GM12891 (cell line): ENCODE measurements around the gene DUSP7.

Experiments
- PAX5 ChIP-seq: IDR thresholded peaks from 2 replicates; pipeline ENCODE4 v1.6.1; 2011; ENCODE audit warnings: low read length, moderate library complexity, mild to moderate bottlenecking; ENCODE audit not compliant: insufficient read depth, severe bottlenecking
- POLR2A ChIP-seq: IDR thresholded peaks from 2 replicates; pipeline ENCODE4 v1.6.1; 2011; ENCODE audit warnings: low read depth, low read length, control low read depth
- POLR2AphosphoS5 ChIP-seq: IDR thresholded peaks from 2 replicates; pipeline ENCODE4 v1.6.1; 2011; ENCODE audit warnings: low read depth, low read length, control low read depth
- SPI1 ChIP-seq: IDR thresholded peaks from 2 replicates; pipeline ENCODE4 v1.6.1; 2011; ENCODE audit warnings: low read depth, low read length, control low read depth
- TAF1 ChIP-seq: IDR thresholded peaks from 2 replicates; pipeline ENCODE4 v1.6.1; 2011; ENCODE audit warnings: low read depth, low read length, control low read depth

DNA sequence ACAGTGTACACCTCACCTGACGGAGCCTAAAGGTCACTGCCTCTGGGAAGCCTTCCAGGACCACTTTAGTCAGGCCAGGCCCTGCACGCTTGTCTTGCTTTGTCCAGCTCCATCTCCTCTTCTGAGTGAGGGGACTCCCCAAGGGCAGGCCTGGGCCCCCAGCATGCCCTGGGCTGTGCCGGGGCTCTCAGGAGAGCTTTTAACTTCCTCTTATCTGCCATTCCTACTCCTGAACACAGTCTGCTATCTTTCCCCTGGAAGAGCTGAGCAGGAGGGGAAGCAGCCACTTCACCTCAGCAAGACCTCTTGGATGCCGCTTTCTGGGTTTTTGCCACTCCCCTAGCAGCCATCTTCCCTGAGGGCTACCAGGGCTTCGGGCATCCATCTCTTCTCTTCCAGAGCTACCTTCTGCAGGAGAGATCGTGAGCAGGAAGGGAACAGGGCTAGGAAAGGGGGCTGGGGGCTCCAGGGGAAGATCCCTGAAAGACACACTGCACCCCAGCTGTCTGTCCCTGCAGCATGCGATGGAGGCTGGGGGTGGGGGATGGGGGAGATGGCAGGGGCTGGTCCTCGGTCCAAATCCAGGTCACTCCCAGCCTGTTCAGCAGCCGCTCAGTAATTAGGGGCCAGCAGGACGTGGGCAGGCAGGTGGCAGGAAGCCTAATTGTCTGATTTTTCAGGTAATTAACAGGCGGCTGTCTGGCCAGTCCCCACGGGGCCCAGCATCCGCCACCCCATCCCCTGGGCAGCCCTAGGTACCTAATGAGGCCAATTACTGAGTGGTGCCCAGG is 40.7 kb downstream of the DUSP7 start:
- TF ChIP-seq POLR2AphosphoS5 (no peak), POLR2A (no peak), TAF1 (no peak), SPI1 (no peak), PAX5 (no peak)
